ENCODE results near the gene IKZF3. TPM values are rescaled to one million over a fixed set of nuclear protein-coding genes. Genes with fewer than 3 reads are reported as not detected.

IKZF3 gene
- total and polyA plus RNA-seq, 9 donors = 0.09 to 0.38 (median 0.18) TPM

- H3K27ac ChIP-seq (ENCODE audit: low read length) = no peak overlapping the region
- no peak overlapping the region for H3K4me3 ChIP-seq (ENCODE audit: low read length)
- no peak for DNase-seq
- H3K36me3 ChIP-seq (ENCODE audit: control insufficient read depth, insufficient read depth, low read length) = no peaks in the 10 kb centered on the region
- H3K4me1 ChIP-seq (ENCODE audit: control insufficient read depth, insufficient read depth, low read length) = no peaks in the 10 kb centered on the region
- H3K9me3 ChIP-seq (replicated peaks; ENCODE audit: control insufficient read depth, low read depth, low read length) = no peaks in the 10 kb centered on the region
- no CpG with 5 or more reads among the region's 4 CpGs for WGBS (ENCODE audit: insufficient coverage)
- peaks cover 3% of the 10 kb centered on the region for H3K27me3 ChIP-seq (ENCODE audit: control insufficient read depth, insufficient read depth, low read length)
These were observed 63.1 kb downstream of the IKZF3 start for GRCh38 chr17:39801055-39801454.

DNA sequence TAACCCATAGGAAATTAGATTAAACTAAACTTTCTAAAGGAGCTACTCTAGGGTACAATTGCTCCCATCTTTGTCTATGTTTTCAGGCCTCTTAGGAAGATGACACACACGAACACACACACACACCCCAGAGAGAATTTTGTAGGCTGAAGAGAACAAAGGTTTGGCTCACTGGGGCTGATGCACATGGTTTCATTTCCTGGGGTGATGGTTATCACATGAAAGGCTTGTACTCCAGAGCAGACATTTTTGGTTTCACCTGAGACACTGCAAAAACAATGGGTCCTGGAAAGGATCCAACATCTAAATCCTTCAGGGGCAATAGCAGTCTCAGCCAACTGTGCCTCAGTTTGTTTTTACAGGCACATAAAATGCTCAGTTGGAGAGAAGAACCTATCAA lies 63.6 kb downstream of the IKZF3 start:
- WGBS (ENCODE audit: insufficient coverage) = no CpG with 5 or more reads among the region's 1 CpG
- no peaks in the 10 kb centered on the region for H3K9me3 ChIP-seq (replicated peaks; ENCODE audit: control insufficient read depth, low read depth, low read length)
- no peak overlapping the region for H3K27ac ChIP-seq (ENCODE audit: low read length)

DNA sequence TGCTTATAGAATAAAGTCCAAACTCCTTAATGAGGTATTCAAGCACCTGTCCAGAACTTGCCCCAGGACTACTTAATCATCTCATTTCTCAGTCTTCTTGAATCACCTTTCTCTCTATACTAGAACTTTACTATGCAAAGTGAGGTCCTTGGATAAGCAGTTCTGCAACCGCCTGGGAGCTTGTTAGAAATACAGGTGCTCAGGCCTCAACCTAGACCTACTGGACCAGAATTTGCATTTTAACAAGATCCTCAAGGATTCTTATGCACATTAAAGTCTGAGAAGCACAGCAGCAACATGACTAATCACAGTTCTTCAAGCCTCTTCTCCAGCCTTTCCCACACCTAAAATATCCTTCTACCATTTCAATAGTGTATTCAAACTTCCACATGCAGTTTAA lies 64.7 kb downstream of the IKZF3 start:
- no peaks in the 10 kb centered on the region for H3K36me3 ChIP-seq (ENCODE audit: control insufficient read depth, insufficient read depth, low read length)
- no peak overlapping the region for H3K27ac ChIP-seq (ENCODE audit: low read length)
- no peaks in the 10 kb centered on the region for H3K4me1 ChIP-seq (ENCODE audit: control insufficient read depth, insufficient read depth, low read length)
- no peaks in the 10 kb centered on the region for H3K9me3 ChIP-seq (replicated peaks; ENCODE audit: control insufficient read depth, low read depth, low read length)
- H3K4me3 ChIP-seq (ENCODE audit: low read length) = no peak overlapping the region
- WGBS (ENCODE audit: insufficient coverage) = 78% methylated on average over 1 of the region's 1 CpG
- peaks cover 3% of the 10 kb centered on the region for H3K27me3 ChIP-seq (ENCODE audit: control insufficient read depth, insufficient read depth, low read length)
- no peak for DNase-seq

More for the DNA sequence above, 63.6 kb downstream of the IKZF3 start:
- Histone ChIP-seq H3K36me3 (ENCODE audit: control insufficient read depth, insufficient read depth, low read length) (no peaks in the 10 kb centered on the region), H3K27me3 (ENCODE audit: control insufficient read depth, insufficient read depth, low read length) (peaks cover 3% of the 10 kb centered on the region), H3K4me3 (ENCODE audit: low read length) (no peak overlapping the region), H3K4me1 (ENCODE audit: control insufficient read depth, insufficient read depth, low read length) (no peaks in the 10 kb centered on the region)
- no peak for DNase-seq

DNA sequence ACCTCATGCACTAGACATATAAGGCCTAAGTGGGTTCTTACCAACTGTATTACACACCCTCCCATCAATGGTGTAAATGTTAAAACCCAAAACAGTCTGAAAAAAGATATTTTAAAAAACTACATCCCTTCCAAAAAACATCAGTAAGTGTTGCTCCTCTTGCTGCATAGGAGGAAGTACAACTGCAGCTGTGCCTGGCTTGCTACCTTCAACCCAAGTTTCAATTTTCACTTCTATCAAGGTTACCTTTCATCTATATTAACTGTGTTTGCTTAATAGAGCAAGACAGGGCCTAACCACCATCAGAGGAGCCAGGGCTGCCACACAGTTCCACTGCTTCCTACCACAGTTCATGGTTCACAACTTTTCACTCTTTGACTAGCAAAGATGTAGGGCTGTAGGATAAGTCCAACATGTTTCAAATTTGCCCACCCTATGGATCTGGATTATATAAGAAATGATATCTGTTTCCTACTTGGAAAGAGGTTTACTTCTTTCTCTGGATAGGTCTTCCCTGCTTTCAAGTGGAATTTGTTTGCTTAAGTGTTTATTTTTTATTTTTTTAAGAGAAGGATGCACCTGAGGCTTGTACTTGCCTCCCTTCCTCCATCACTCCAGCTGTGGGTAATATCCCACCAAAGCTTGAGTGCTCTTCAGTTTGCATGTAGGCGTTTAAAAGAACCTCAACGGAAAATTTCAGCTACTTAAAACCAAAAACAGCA lies 69.7 kb downstream of the IKZF3 start:
- Histone ChIP-seq H3K36me3 (ENCODE audit: control insufficient read depth, insufficient read depth, low read length) (no peaks in the 10 kb centered on the region), H3K27me3 (ENCODE audit: control insufficient read depth, insufficient read depth, low read length) (no peaks in the 10 kb centered on the region), H3K4me3 (ENCODE audit: low read length) (no peak overlapping the region), H3K4me1 (ENCODE audit: control insufficient read depth, insufficient read depth, low read length) (no peaks in the 10 kb centered on the region), H3K9me3 (replicated peaks; ENCODE audit: control insufficient read depth, low read depth, low read length) (no peaks in the 10 kb centered on the region), H3K27ac (ENCODE audit: low read length) (no peak overlapping the region)
- DNase-seq = no peak
- WGBS (ENCODE audit: insufficient coverage) = no CpG with 5 or more reads among the region's 2 CpGs

GRCh38 chr17:39793301-39793872 lies 70.7 kb downstream of the IKZF3 start:
- Histone ChIP-seq H3K27ac (ENCODE audit: low read length) (no peak overlapping the region), H3K27me3 (ENCODE audit: control insufficient read depth, insufficient read depth, low read length) (no peaks in the 10 kb centered on the region)

GRCh38 chr17:39792526-39793221 lies 71.4 kb downstream of the IKZF3 start:
- no peaks in the 10 kb centered on the region for H3K4me1 ChIP-seq (ENCODE audit: control insufficient read depth, insufficient read depth, low read length)
- H3K27ac ChIP-seq (ENCODE audit: low read length) = no peak overlapping the region
- H3K27me3 ChIP-seq (ENCODE audit: control insufficient read depth, insufficient read depth, low read length) = no peaks in the 10 kb centered on the region
- H3K9me3 ChIP-seq (replicated peaks; ENCODE audit: control insufficient read depth, low read depth, low read length) = no peaks in the 10 kb centered on the region
- no peak overlapping the region for H3K4me3 ChIP-seq (ENCODE audit: low read length)
- WGBS (ENCODE audit: insufficient coverage) = 67% methylated on average over 1 of the region's 10 CpGs
- no peak for DNase-seq
- no peaks in the 10 kb centered on the region for H3K36me3 ChIP-seq (ENCODE audit: control insufficient read depth, insufficient read depth, low read length)

More at GRCh38 chr17:39793301-39793872, 70.7 kb downstream of the IKZF3 start:
- no peaks in the 10 kb centered on the region for H3K36me3 ChIP-seq (ENCODE audit: control insufficient read depth, insufficient read depth, low read length)
- WGBS (ENCODE audit: insufficient coverage) = no CpG with 5 or more reads among the region's 3 CpGs
- H3K9me3 ChIP-seq (replicated peaks; ENCODE audit: control insufficient read depth, low read depth, low read length) = no peaks in the 10 kb centered on the region
- H3K4me3 ChIP-seq (ENCODE audit: low read length) = no peak overlapping the region
- DNase-seq = no peak
- H3K4me1 ChIP-seq (ENCODE audit: control insufficient read depth, insufficient read depth, low read length) = no peaks in the 10 kb centered on the region

DNA sequence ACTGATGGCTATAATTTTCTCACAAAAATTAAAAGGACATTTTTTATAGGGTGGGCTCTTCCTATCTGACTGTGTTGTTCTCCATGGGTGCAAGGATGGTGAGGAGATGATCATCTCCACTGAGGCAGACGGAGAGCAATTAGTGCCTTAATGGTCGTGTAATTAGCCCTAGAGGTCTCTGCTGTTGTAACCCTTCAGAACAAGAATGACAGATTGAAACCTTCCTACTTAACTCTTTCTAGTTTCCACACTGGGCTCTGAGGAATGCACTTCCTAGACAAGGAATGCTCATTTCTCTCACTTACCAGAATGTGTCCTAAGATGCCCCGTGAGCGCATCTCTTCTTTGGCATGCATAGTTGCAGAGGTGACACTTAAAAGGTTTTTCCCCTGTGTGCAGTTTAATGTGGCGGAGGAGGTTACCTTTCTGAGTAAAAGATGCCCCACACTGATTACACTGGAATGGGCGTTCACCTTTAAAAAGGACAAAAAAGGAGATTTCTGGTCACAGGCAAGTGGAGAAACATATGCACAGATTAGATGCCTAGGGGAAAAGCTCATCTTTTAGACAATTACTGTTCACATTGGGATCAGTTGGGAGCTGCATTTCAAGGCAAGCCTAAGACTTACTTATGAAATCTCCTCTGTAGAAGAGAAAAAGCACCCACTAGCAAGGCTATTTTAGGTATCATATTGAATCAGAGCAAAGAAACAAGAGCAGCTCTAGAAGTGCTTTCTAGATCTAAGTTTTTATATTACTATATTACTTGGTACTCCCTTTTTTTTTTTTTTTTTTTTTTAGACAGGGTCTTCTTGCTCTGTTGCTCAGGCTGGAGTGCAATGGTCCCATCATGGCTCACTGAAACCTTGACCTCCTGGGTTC lies 72.8 kb downstream of the IKZF3 start:
- Histone ChIP-seq H3K4me1 (ENCODE audit: control insufficient read depth, insufficient read depth, low read length) (no peaks in the 10 kb centered on the region), H3K4me3 (ENCODE audit: low read length) (no peak overlapping the region), H3K9me3 (replicated peaks; ENCODE audit: control insufficient read depth, low read depth, low read length) (no peaks in the 10 kb centered on the region), H3K27me3 (ENCODE audit: control insufficient read depth, insufficient read depth, low read length) (no peaks in the 10 kb centered on the region), H3K27ac (ENCODE audit: low read length) (no peak overlapping the region), H3K36me3 (ENCODE audit: control insufficient read depth, insufficient read depth, low read length) (no peaks in the 10 kb centered on the region)
- no peak for DNase-seq
- WGBS (ENCODE audit: insufficient coverage) = no CpG with 5 or more reads among the region's 6 CpGs

- no peak overlapping the region for H3K27ac ChIP-seq (ENCODE audit: low read length)
- no peaks in the 10 kb centered on the region for H3K4me1 ChIP-seq (ENCODE audit: control insufficient read depth, insufficient read depth, low read length)
- 71% methylated on average over 8 of the region's 8 CpGs for WGBS (ENCODE audit: insufficient coverage)
- no peaks in the 10 kb centered on the region for H3K36me3 ChIP-seq (ENCODE audit: control insufficient read depth, insufficient read depth, low read length)
- no peaks in the 10 kb centered on the region for H3K9me3 ChIP-seq (replicated peaks; ENCODE audit: control insufficient read depth, low read depth, low read length)
- peaks cover 4% of the 10 kb centered on the region for H3K27me3 ChIP-seq (ENCODE audit: control insufficient read depth, insufficient read depth, low read length)
- no peak overlapping the region for H3K4me3 ChIP-seq (ENCODE audit: low read length)
- DNase-seq = no peak
These were observed 76.2 kb downstream of the IKZF3 start for GRCh38 chr17:39787743-39788484.

DNA sequence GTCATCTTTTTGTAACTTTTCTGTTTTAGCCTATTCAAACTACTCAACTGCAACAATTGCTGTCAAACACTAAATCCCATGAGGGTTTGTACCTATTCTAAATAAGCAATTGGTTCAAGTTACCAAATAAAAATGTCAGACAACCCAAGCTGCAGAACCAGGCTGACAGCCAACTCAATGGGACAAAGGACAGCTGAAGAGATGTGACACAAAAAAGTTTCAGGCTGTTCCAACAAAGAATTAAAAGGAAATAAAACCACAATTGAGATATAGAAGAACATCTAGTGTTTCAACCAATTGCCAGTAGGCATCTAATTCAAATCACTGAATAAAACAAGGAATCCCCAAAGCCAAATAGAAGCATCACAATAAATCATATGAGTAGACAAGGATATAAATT lies 77.1 kb downstream of the IKZF3 start:
- peaks cover 4% of the 10 kb centered on the region for H3K27me3 ChIP-seq (ENCODE audit: control insufficient read depth, insufficient read depth, low read length)
- no peak for DNase-seq
- H3K27ac ChIP-seq (ENCODE audit: low read length) = no peak overlapping the region
- H3K4me1 ChIP-seq (ENCODE audit: control insufficient read depth, insufficient read depth, low read length) = no peaks in the 10 kb centered on the region
- no peaks in the 10 kb centered on the region for H3K9me3 ChIP-seq (replicated peaks; ENCODE audit: control insufficient read depth, low read depth, low read length)
- H3K4me3 ChIP-seq (ENCODE audit: low read length) = no peak overlapping the region
- H3K36me3 ChIP-seq (ENCODE audit: control insufficient read depth, insufficient read depth, low read length) = no peaks in the 10 kb centered on the region
